K562 (cell line): Measurements from ENCODE around the gene OVCH2. TPM values are rescaled to one million over a fixed set of nuclear protein-coding genes. Genes with fewer than 3 reads are reported as not detected.
A peak's percentile ranks its signal among the peaks of the same experiment; 100 is the strongest.

ENCODE experiments used
- ATAC-seq: fragments of 200-7000 bp; cut with Tn5 transposase; 3 replicates; pipeline ENCODE4 v1.9.1; 2020; ENCODE audit warnings: moderate library complexity
- BruUV-seq: library from RNA; stranded (reverse); fragments of 400-500 nt; replicated peaks from 2 replicates; lab custom pipeline; 2021; lab: Mats Ljungman, UMichigan
- CTCF ChIA-PET: fragments of 300-600 bp; formaldehyde crosslinking; extraction: SDS; loops from one replicate; lab custom pipeline; 2021; ENCODE audit warnings: low intra/inter-chr PET ratio; lab: Yijun Ruan, JAX
- POLR2A ChIA-PET: fragments of 300-600, 350-650 bp; sonication (Branson Sonifier 250); formaldehyde crosslinking; extraction: SDS; loops from one replicate; lab custom pipeline; 2021; ENCODE audit warnings: antibody characterized with exemption, inconsistent platforms; lab: Yijun Ruan, JAX
- DNase-seq, 4 experiments: peaks; one replicate each; pipeline versions ENCODE4 v3.0.0 to v3.0.0-alpha.2; 2011 to 2018; ENCODE audit warnings: low spot score in 3 of 4, mixed read lengths in 3 of 4; ENCODE audit errors: extremely low read depth in 1 of 4
- FAIRE-seq: peaks from 2 replicates; lab custom pipeline; 2011; peaks lifted over from hg19 to GRCh38; lab: Jason Lieb, UNC
- H2AFZ ChIP-seq: 2 replicates; pipeline ENCODE4 v1.6.0; 2011; ENCODE audit warnings: low read depth, low read length, control low read depth, inconsistent platforms
- H3K27ac ChIP-seq: fragments of 200-600 bp; 3 replicates; pipeline ENCODE4 v1.8.0; 2011; ENCODE audit warnings: low read depth, mild to moderate bottlenecking, control low read depth, inconsistent platforms, low read length, moderate library complexity, mixed read lengths; ENCODE audit errors: extremely low read depth
- H3K27me3 ChIP-seq, 2 experiments: fragments of 300-600 bp in 1 of 2; 2 replicates in 1 of 2; 3 replicates in 1 of 2; pipeline versions ENCODE4 v1.6.0 to v1.8.0; 2011; ENCODE audit warnings: inconsistent platforms in 2 of 2, low read length in 2 of 2, mild to moderate bottlenecking in 1 of 2, mixed read lengths in 1 of 2, moderate library complexity in 1 of 2; ENCODE audit not compliant: control insufficient read depth in 2 of 2, insufficient read depth in 2 of 2
- H3K36me3 ChIP-seq: fragments of 300-600 bp; 3 replicates; pipeline ENCODE4 v1.8.0; 2011; ENCODE audit warnings: mild to moderate bottlenecking, low read length, inconsistent platforms; ENCODE audit not compliant: control insufficient read depth, insufficient read depth
- H3K4me1 ChIP-seq, 2 experiments: fragments of 200-600 bp in 1 of 2; replicated peaks in 1 of 2; 2 replicates in 1 of 2; 3 replicates in 1 of 2; pipeline versions ENCODE4 v1.5.1 to v1.8.0; 2011; ENCODE audit warnings: inconsistent platforms in 2 of 2, low read length in 2 of 2, mild to moderate bottlenecking in 1 of 2, mixed read lengths in 1 of 2, moderate library complexity in 1 of 2; ENCODE audit not compliant: control insufficient read depth in 2 of 2, insufficient read depth in 2 of 2
- H3K4me2 ChIP-seq: 2 replicates; pipeline ENCODE4 v1.6.1; 2011; ENCODE audit warnings: low read length, control low read depth, inconsistent platforms, mixed read lengths; ENCODE audit not compliant: insufficient read depth
- H3K4me3 ChIP-seq: fragments of 200-600 bp; sonication (generic), shearing (Covaris generic); 2 replicates; pipeline ENCODE4 v1.5.1; 2016; ENCODE audit warnings: control low read depth, inconsistent platforms
- H3K79me2 ChIP-seq: fragments of 200-600 bp; 3 replicates; pipeline ENCODE4 v1.8.0; 2011; ENCODE audit warnings: low read length, inconsistent platforms; ENCODE audit not compliant: control insufficient read depth, insufficient read depth
- H3K9ac ChIP-seq, 2 experiments: 2 replicates each; pipeline versions ENCODE4 v1.6.0 to v1.6.1; 2011; ENCODE audit warnings: low read depth in 2 of 2, low read length in 2 of 2, control low read depth in 1 of 2, inconsistent platforms in 1 of 2, mild to moderate bottlenecking in 1 of 2, mixed read lengths in 1 of 2; ENCODE audit not compliant: insufficient read depth in 1 of 2
- H3K9me1 ChIP-seq: one replicate; pipeline ENCODE4 v1.6.0; 2011; ENCODE audit warnings: inconsistent platforms, mild to moderate bottlenecking, low read length, moderate library complexity; ENCODE audit not compliant: control insufficient read depth, insufficient read depth
- H3K9me3 ChIP-seq: replicated peaks from 2 replicates; pipeline ENCODE4 v1.5.1; 2011; ENCODE audit warnings: low read depth, low read length, inconsistent platforms; ENCODE audit not compliant: control insufficient read depth, insufficient read depth
- H4K20me1 ChIP-seq: replicated peaks from 2 replicates; pipeline ENCODE4 v1.6.1; 2011; ENCODE audit warnings: low read length, inconsistent platforms, mixed read lengths; ENCODE audit not compliant: control insufficient read depth, insufficient read depth
- HEY1 ChIP-seq: fragments of 250-450 bp; sonication (Bioruptor Pico); IDR thresholded peaks from 2 replicates; pipeline ENCODE4 v1.5.0; 2020; ENCODE audit warnings: mild to moderate bottlenecking, moderate library complexity, borderline replicate concordance
- SMARCC2 ChIP-seq: fragments of 450-650 bp; IDR thresholded peaks from 2 replicates; pipeline ENCODE4 v1.6.1; 2017; ENCODE audit warnings: antibody characterized with exemption, moderate library complexity, mild to moderate bottlenecking, low read depth
- VEZF1 ChIP-seq: fragments of 200-800 bp; sonication (Bioruptor generic); IDR thresholded peaks from 2 replicates; pipeline ENCODE4 v1.6.1; 2017; ENCODE audit warnings: missing genetic modification characterization, missing compliant biosample characterization
- ZBTB40 ChIP-seq, 2 experiments: fragments of 450-650 bp in 1 of 2; sonication (generic) in 1 of 2; formaldehyde crosslinking in 1 of 2; IDR thresholded peaks; 2 replicates each; pipeline versions ENCODE4 v1.7.1 to v1.9.0; 2016 to 2022; ENCODE audit warnings: inconsistent platforms in 1 of 2, mild to moderate bottlenecking in 1 of 2, missing genetic modification reagents in 1 of 2
- ZNF184 ChIP-seq: sonication (generic); formaldehyde crosslinking; IDR thresholded peaks from 2 replicates; pipeline ENCODE4 v1.5.0; 2020; ENCODE audit warnings: missing genetic modification reagents
- WGBS: fragments of 100-300 bp; shearing (Covaris generic); methylation state at CpG from one replicate; pipeline ENCODE4 v1.1.6; 2016; ENCODE audit warnings: low coverage, mixed read lengths; ENCODE audit not compliant: insufficient coverage; ENCODE audit errors: missing lambda C conversion rate; 5-methylcytosine and 5-hydroxymethylcytosine counted together
- in situ Hi-C: fragments of 300-500 bp; cut with MboI; formaldehyde crosslinking; loops from 4 replicates; pipeline ENCODE4 v1.15.0; 2018; ENCODE audit warnings: inconsistent platforms, mixed read lengths
- intact Hi-C: fragments of 100-400 bp; cut with micrococcal nuclease; formaldehyde crosslinking; loops from 2 replicates; pipeline ENCODE4 v1.14.2; 2022
- polyA plus RNA-seq, 8 experiments: library from polyadenylated mRNA; depleted of rRNA in 4 of 8; stranded (reverse) in 5 of 8; unstranded in 3 of 8; fragments of >200 nt; fragmentation: Nextera tagmentation in 2 of 8; fragmentation: Illumina TruSeq in 1 of 8; extraction: Ambion mirVana in 2 of 8; extraction: Trizol in 1 of 8; gene quantifications; 2 replicates each; pipeline versions ENCODE4 v1.2.1 to v1.2.3, GENCODE V29; 2011 to 2014; ENCODE audit warnings: inconsistent platforms in 1 of 8, missing spikeins in 1 of 8
- total RNA-seq, 7 experiments: library from RNA; depleted of rRNA in 6 of 7; stranded (reverse); fragments of >200 nt in 6 of 7; fragmentation: Illumina TruSeq in 2 of 7; extraction: Trizol in 2 of 7; gene quantifications; 2 replicates each; pipeline versions ENCODE4 v1.2.1 to v1.2.3, GENCODE V29; 2011 to 2021; ENCODE audit warnings: low replicate concordance in 1 of 7

The OVCH2 gene
- total and polyA plus RNA-seq, 9 of the 15 experiments (the other 6 are each of a cell fraction or from before 2014, with no cell fraction given), result not detected

DNA sequence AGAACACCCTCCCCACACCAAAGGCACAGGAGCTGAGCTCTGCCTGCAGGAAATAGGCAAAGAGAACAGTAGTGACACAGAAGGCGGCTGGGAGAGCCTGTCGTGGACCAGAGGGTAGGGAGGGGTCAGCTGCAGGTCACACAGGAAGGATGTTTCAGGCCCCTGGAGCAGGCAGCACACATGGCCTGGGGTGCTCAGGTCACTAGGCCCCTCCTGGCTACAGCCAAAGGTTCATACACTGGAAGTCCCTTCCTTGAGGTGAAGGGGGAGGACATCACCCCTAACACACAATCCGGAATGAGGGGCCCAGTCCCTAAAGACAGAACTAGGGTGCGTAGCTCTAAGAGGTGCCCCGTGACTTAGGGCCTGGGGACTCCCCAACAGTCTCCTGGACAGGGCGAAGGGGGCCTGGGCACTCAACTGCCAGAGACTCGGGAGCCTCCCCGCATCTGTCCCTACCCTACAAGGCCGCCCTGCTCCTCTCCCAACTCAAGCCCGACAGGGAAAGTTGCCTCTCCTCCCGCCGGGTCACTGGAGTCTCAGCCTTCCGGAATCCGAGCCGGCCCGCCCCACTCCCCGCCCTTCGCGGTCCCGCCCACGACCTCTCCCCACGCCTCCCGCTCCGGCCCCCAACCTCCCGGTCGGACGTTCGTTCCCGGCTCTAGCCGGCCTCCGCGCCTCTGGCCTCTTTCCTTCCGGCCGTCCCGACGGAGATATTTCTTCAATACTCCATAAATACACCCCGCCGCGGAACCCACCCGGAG, 33.1 kb downstream of the OVCH2 start, which contains the start of gene CYB5R2:
Gene CYB5R2 (minus strand): TSS at position 541 of the 764 bp plus-strand sequence. CDS start 675 bp downstream, outside the sequence.
- TSS peak; percentile 45 for BruUV-seq
- ChIA-PET CTCF (no interaction called here), POLR2A (no interaction called here)
- FAIRE-seq, result no peak
- 17% methylated on average over 6 of the region's 40 CpGs for WGBS
- peak within 1 kb of the TSS; percentile 66 for H3K27ac ChIP-seq
- H4K20me1 ChIP-seq, result no peaks in the 10 kb centered on the region
- no peaks in the 10 kb centered on the region for H3K9me3 ChIP-seq
- H3K4me3 ChIP-seq, result peak within 1 kb of the TSS; percentile 41
- no peaks in the 10 kb centered on the region for H3K9me1 ChIP-seq
- no peaks in the 10 kb centered on the region for H3K79me2 ChIP-seq
- DNase-seq, result peak; percentile 60 to 69 (median 67)
- H3K4me2 ChIP-seq, result peak within 1 kb of the TSS; percentile 66
- in situ Hi-C loops (loop anchor here (25.0 kb wide), 1 partner anchor 586 kb away; the partner anchor contains the start of gene RBMXL2), intact Hi-C loops (no loop called here)
- H3K9ac ChIP-seq, result peak within 1 kb of the TSS; percentile 56 to 89
- peak within 1 kb of the TSS; percentile 82 for H2AFZ ChIP-seq
- H3K36me3 ChIP-seq, result no peaks in the 10 kb centered on the region
- H3K4me1 ChIP-seq, result peaks cover 0 to 12% of the 10 kb centered on the region in 2 experiments; a peak in 4 of 5 replicates
- peaks cover 0 to 18% of the 10 kb centered on the region in 2 experiments; a peak in 2 of 5 replicates for H3K27me3 ChIP-seq
- peak; percentile 87 for ATAC-seq
- TF ChIP-seq HEY1 (CRISPR knock-in tag) (no peak), VEZF1 (CRISPR knock-in tag) (peak; percentile 14; the same call in 1 of the 2 replicates), SMARCC2 (no peak), ZBTB40 (IDR thresholded peaks at IDR 0.05) (no peak), ZBTB40 (CRISPR knock-in tag; IDR thresholded peaks at IDR 0.05) (no peak), ZNF184 (no peak)
